Urinary bladder (tissue), 4 donors: ENCODE data around the gene CCDC157. TPM values are rescaled to one million over a fixed set of nuclear protein-coding genes. Genes with fewer than 3 reads are reported as not detected.

Experiments
- DNase-seq: peaks from one replicate; pipeline ENCODE4 v3.0.0-alpha.2; 2015; ENCODE audit errors: extremely low spot score
- H3K27ac ChIP-seq: one replicate; pipeline ENCODE4 v1.5.1; 2013; ENCODE audit warnings: low read depth, mild to moderate bottlenecking, moderate library complexity
- H3K36me3 ChIP-seq: one replicate; pipeline ENCODE4 v1.6.1; 2013; ENCODE audit warnings: mild to moderate bottlenecking, moderate library complexity; ENCODE audit not compliant: insufficient read depth
- H3K4me1 ChIP-seq: one replicate; pipeline ENCODE4 v1.6.1; 2013; ENCODE audit warnings: mild to moderate bottlenecking, moderate library complexity; ENCODE audit not compliant: insufficient read depth
- H3K4me3 ChIP-seq: one replicate; pipeline ENCODE4 v1.5.1; 2013; ENCODE audit warnings: low read depth, low read length
- WGBS: extraction: QIAGEN DNeasy Blood & Tissue Kit; methylation state at CpG from one replicate; pipeline ENCODE4 v1.1.7; 2013; 5-methylcytosine and 5-hydroxymethylcytosine counted together
- polyA plus RNA-seq: library from polyadenylated mRNA; stranded (reverse); fragments of 200-250 nt; gene quantifications from one replicate; pipeline ENCODE4 v1.2.3, GENCODE V29; 2013
- total RNA-seq: library from RNA; depleted of rRNA; stranded (reverse); fragments of >200 nt; gene quantifications from one replicate; pipeline ENCODE4 v1.2.3, GENCODE V29; 2014
- donor health status: healthy with polysubstance abuse.
- donor health status: healthy.

The CCDC157 gene
- total and polyA plus RNA-seq, 2 donors, result 2.0 to 2.1 TPM

- WGBS, result 82% methylated on average over 3 of the region's 3 CpGs
- no peak for DNase-seq
- Histone ChIP-seq H3K4me3 (no peak overlapping the region), H3K4me1 (peaks cover 5% of the 10 kb centered on the region), H3K36me3 (peaks cover 8% of the 10 kb centered on the region), H3K27ac (no peak overlapping the region)
Measured at GRCh38 chr22:30351226-30351625, 5.6 kb upstream of the CCDC157 start.

GRCh38 chr22:30354644-30355043 lies 2.2 kb upstream of the CCDC157 start:
- 69% methylated on average over 5 of the region's 5 CpGs for WGBS
- no peak for DNase-seq
- peaks cover 8% of the 10 kb centered on the region for H3K36me3 ChIP-seq
- no peak overlapping the region for H3K27ac ChIP-seq
- H3K4me1 ChIP-seq, result peaks cover 5% of the 10 kb centered on the region
- no peak overlapping the region for H3K4me3 ChIP-seq

GRCh38 chr22:30357236-30357570 lies 396 bp downstream of the CCDC157 start:
- H3K4me3 ChIP-seq, result peak overlapping the region; percentile 83
- peaks cover 4% of the 10 kb centered on the region for H3K36me3 ChIP-seq
- 5% methylated on average over 9 of the region's 9 CpGs for WGBS
- H3K27ac ChIP-seq, result no peak overlapping the region
- H3K4me1 ChIP-seq, result peaks cover 5% of the 10 kb centered on the region
- peak; percentile 17 for DNase-seq

- Histone ChIP-seq H3K4me3 (no peak overlapping the region), H3K4me1 (peaks cover 5% of the 10 kb centered on the region), H3K27ac (no peak overlapping the region), H3K36me3 (no peaks in the 10 kb centered on the region)
- no peak for DNase-seq
- WGBS, result 45% methylated on average over 22 of the region's 22 CpGs
Measured at GRCh38 chr22:30357650-30358215, 926 bp downstream of the CCDC157 start.

GRCh38 chr22:30358541-30358940 lies 1.7 kb downstream of the CCDC157 start:
- Histone ChIP-seq H3K4me1 (peaks cover 5% of the 10 kb centered on the region), H3K36me3 (no peaks in the 10 kb centered on the region), H3K27ac (no peak overlapping the region), H3K4me3 (no peak overlapping the region)
- WGBS, result 93% methylated on average over 6 of the region's 6 CpGs
- DNase-seq, result no peak

- no peak for DNase-seq
- Histone ChIP-seq H3K4me1 (no peaks in the 10 kb centered on the region), H3K27ac (no peak overlapping the region), H3K36me3 (no peaks in the 10 kb centered on the region), H3K4me3 (no peak overlapping the region)
- 85% methylated on average over 10 of the region's 10 CpGs for whole genome bisulfite sequencing
Measured at GRCh38 chr22:30361916-30362650, 5.3 kb downstream of the CCDC157 start.

- H3K27ac ChIP-seq, result no peak overlapping the region
- H3K4me1 ChIP-seq, result no peaks in the 10 kb centered on the region
- no peaks in the 10 kb centered on the region for H3K36me3 ChIP-seq
- H3K4me3 ChIP-seq, result no peak overlapping the region
- 79% methylated on average over 7 of the region's 7 CpGs for WGBS
- DNase-seq, result no peak
Measured at GRCh38 chr22:30362651-30363281, 6.0 kb downstream of the CCDC157 start.

- Histone ChIP-seq H3K4me1 (no peaks in the 10 kb centered on the region), H3K4me3 (no peak overlapping the region), H3K36me3 (no peaks in the 10 kb centered on the region), H3K27ac (no peak overlapping the region)
- no peak for DNase-seq
- 95% methylated on average over 18 of the region's 18 CpGs for WGBS
Measured at GRCh38 chr22:30365891-30366290, 9.1 kb downstream of the CCDC157 start.

GRCh38 chr22:30368420-30368819 lies 11.6 kb downstream of the CCDC157 start:
- DNase-seq, result no peak
- Histone ChIP-seq H3K4me1 (no peaks in the 10 kb centered on the region), H3K36me3 (no peaks in the 10 kb centered on the region), H3K27ac (no peak overlapping the region), H3K4me3 (no peak overlapping the region)
- 92% methylated on average over 9 of the region's 9 CpGs for WGBS

- H3K4me1 ChIP-seq, result no peaks in the 10 kb centered on the region
- no peak for DNase-seq
- no peak overlapping the region for H3K4me3 ChIP-seq
- 81% methylated on average over 19 of the region's 19 CpGs for WGBS
- no peaks in the 10 kb centered on the region for H3K36me3 ChIP-seq
- H3K27ac ChIP-seq, result no peak overlapping the region
Measured at GRCh38 chr22:30370641-30371230, 13.9 kb downstream of the CCDC157 start.

- no peaks in the 10 kb centered on the region for H3K36me3 ChIP-seq
- DNase-seq, result no peak
- 91% methylated on average over 9 of the region's 9 CpGs for WGBS
- H3K4me3 ChIP-seq, result no peak overlapping the region
- no peak overlapping the region for H3K27ac ChIP-seq
- H3K4me1 ChIP-seq, result no peaks in the 10 kb centered on the region
Measured at GRCh38 chr22:30371321-30371720, 14.5 kb downstream of the CCDC157 start.

- no peak for DNase-seq
- Histone ChIP-seq H3K4me3 (no peak overlapping the region), H3K36me3 (no peaks in the 10 kb centered on the region), H3K4me1 (no peaks in the 10 kb centered on the region), H3K27ac (no peak overlapping the region)
- WGBS, result 80% methylated on average over 13 of the region's 13 CpGs
Measured at GRCh38 chr22:30371981-30372380, 15.2 kb downstream of the CCDC157 start.

- WGBS, result 71% methylated on average over 8 of the region's 8 CpGs
- Histone ChIP-seq H3K4me3 (no peak overlapping the region), H3K27ac (no peak overlapping the region), H3K4me1 (no peaks in the 10 kb centered on the region), H3K36me3 (no peaks in the 10 kb centered on the region)
- DNase-seq, result no peak
Measured at GRCh38 chr22:30372915-30373314, 16.1 kb downstream of the CCDC157 start.
